ENCODE data around the gene ATRNL1. TPM values are rescaled to one million over a fixed set of nuclear protein-coding genes. Genes with fewer than 3 reads are reported as not detected.

Gene ATRNL1
- total RNA-seq, 4 donors from 2014 or later = 3.5 to 27.2 (median 4.1) TPM

DNA sequence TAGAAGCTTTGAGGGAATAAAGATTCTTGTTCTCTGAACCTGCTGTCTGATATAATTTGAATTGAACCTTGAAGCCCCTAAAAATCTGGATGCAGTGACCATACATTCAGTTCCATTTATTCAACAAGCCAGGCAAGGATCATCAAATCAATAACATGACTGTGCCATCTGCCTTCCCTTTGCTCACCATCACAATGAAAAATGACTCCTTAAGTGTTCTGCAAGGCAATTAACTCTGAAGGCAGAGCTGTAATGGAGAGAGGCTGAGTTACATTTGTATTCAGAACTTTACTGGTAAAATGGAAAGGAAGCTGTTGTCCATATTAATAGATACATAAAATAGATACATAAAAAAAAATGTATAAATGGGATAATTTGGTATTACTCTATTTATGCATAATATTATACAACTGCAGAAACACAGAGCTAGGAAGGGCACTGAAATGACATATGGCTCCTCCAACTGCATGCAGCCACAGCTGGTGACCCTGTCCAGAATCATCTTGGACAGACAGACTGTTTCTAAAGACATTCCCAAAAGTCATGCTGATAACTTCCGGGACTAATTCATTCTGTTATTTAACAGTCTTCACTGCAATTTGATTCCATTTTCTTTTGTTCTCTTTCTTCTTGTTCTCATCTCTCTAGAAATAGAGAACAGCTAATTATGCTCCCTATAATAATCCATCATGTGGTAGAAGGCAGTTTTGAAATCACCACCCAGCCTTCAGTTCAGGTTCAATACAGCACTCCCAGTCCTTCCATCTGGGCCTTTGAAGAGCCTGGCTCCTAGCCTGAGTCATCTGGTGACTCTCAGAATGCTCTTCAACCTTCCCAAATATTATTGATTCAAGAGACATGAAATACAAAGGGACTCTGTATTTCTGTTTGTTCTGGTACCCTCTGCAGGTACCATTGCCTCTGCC, 767.3 kb downstream of the ATRNL1 start:
- Histone ChIP-seq H3K36me3 (no peaks in the 10 kb centered on the region), H3K27me3 (no peaks in the 10 kb centered on the region), H3K9me3 (no peaks in the 10 kb centered on the region), H3K4me3 (no peak overlapping the region), H3K27ac (no peak overlapping the region), H3K4me1 (no peaks in the 10 kb centered on the region)
- no peak for TF ChIP-seq POLR2A (IDR thresholded peaks at IDR 0.05)
- TF ChIP-seq, protein P1, sequence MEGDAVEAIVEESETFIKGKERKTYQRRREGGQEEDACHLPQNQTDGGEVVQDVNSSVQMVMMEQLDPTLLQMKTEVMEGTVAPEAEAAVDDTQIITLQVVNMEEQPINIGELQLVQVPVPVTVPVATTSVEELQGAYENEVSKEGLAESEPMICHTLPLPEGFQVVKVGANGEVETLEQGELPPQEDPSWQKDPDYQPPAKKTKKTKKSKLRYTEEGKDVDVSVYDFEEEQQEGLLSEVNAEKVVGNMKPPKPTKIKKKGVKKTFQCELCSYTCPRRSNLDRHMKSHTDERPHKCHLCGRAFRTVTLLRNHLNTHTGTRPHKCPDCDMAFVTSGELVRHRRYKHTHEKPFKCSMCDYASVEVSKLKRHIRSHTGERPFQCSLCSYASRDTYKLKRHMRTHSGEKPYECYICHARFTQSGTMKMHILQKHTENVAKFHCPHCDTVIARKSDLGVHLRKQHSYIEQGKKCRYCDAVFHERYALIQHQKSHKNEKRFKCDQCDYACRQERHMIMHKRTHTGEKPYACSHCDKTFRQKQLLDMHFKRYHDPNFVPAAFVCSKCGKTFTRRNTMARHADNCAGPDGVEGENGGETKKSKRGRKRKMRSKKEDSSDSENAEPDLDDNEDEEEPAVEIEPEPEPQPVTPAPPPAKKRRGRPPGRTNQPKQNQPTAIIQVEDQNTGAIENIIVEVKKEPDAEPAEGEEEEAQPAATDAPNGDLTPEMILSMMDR (IDR thresholded peaks at IDR 0.05) = no peak
- DNase-seq = no peak

DNA sequence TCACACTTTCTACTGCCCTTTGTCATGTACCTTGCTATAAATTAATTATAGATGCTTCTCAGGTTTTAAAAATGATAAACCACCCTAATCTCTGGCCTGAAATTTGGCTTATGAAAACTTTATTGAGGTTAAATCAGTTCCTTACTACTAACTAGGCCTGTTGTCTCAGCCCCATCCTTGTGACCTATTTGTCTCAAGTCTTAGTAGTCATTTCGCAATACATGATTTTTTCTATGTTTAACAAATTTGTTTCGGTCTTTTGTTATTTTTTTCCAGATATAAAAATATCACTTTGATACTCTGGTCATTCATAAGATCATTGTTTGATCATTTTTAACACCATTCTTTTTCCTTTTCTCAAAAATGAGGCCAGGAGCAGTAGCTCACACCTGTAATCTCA, 768.3 kb downstream of the ATRNL1 start:
- no peaks in the 10 kb centered on the region for H3K36me3 ChIP-seq
- no peaks in the 10 kb centered on the region for H3K27me3 ChIP-seq
- TF ChIP-seq, protein P1 (IDR thresholded peaks at IDR 0.05) = no peak
- no peak for TF ChIP-seq POLR2A (IDR thresholded peaks at IDR 0.05)
- DNase-seq = no peak
- H3K4me1 ChIP-seq = no peaks in the 10 kb centered on the region
- no peak overlapping the region for H3K4me3 ChIP-seq
- no peaks in the 10 kb centered on the region for H3K9me3 ChIP-seq
- H3K27ac ChIP-seq = no peak overlapping the region

DNA sequence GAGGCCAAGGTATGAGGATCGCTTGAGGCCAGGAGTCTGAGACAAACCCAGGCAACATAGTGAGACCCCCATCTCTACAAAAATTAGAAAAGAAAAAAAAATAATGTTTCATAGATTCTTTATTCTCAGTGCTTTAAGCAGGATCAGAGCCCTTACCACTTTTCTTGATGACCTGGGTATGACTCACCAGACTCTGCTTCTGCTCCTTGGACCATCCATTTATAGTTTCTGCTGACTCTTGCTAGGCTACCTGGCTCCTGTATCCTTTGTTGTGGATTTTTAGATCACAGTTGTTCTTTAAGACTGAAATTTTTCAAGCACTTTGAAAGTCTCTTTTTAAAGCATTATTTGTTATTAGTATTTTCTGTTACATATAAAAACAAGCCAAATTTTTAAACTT, 768.7 kb downstream of the ATRNL1 start:
- no peak for TF ChIP-seq POLR2A (IDR thresholded peaks at IDR 0.05)
- TF ChIP-seq, protein P1 (IDR thresholded peaks at IDR 0.05) = no peak
- DNase-seq = no peak
- Histone ChIP-seq H3K27ac (no peak overlapping the region), H3K36me3 (no peaks in the 10 kb centered on the region), H3K27me3 (no peaks in the 10 kb centered on the region), H3K4me1 (no peaks in the 10 kb centered on the region), H3K9me3 (no peaks in the 10 kb centered on the region), H3K4me3 (no peak overlapping the region)

DNA sequence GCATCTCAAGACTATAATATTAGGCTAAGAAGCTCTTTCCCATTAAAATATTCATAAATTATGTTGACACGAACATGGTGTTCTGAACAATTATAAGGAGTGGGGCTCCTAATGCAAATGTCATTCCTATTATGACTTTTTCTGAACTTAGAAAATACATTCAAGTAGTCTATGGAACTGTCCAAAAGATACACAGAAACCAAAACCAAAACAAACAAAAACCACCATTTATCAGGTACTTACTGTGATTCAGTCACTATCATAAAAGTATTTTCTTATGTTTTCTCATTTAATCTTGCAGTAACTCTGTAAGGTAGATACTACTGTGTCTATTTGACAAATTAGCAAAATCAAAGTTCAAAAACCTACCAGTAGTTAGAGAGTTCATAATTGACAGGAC, 773.0 kb downstream of the ATRNL1 start:
- no peak for DNase-seq
- Histone ChIP-seq H3K27ac (no peak overlapping the region), H3K4me1 (no peaks in the 10 kb centered on the region), H3K4me3 (no peak overlapping the region), H3K36me3 (no peaks in the 10 kb centered on the region), H3K27me3 (no peaks in the 10 kb centered on the region), H3K9me3 (no peaks in the 10 kb centered on the region)
- TF ChIP-seq, protein P1 (IDR thresholded peaks at IDR 0.05) = no peak
- TF ChIP-seq POLR2A (IDR thresholded peaks at IDR 0.05) = no peak

DNA sequence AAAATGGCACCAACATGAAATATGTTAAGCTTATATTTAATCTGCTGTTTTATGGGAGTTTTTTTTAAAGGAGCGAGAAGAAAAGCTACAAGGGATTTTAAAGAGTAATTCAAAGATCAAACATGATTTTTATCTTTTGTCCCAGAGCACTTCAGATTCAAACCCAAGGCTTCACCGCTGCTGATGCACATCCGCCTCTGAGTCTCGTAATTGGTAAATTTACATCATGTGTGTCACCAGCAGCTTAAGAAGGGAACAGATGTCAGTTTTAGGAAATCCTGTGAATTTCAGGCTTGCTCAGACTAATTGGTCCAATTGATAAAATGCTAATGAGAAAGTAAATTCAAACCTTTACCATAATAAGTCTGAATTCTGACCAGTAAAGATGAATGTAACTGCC, 773.5 kb downstream of the ATRNL1 start:
- no peaks in the 10 kb centered on the region for H3K36me3 ChIP-seq

More for the DNA sequence above, 773.5 kb downstream of the ATRNL1 start:
- H3K9me3 ChIP-seq = no peaks in the 10 kb centered on the region
- H3K27me3 ChIP-seq = no peaks in the 10 kb centered on the region
- TF ChIP-seq, protein P1 (IDR thresholded peaks at IDR 0.05) = no peak
- TF ChIP-seq POLR2A (IDR thresholded peaks at IDR 0.05) = no peak
- no peak overlapping the region for H3K27ac ChIP-seq
- no peak for DNase-seq
- H3K4me3 ChIP-seq = no peak overlapping the region
- H3K4me1 ChIP-seq = no peaks in the 10 kb centered on the region

Data from Peyer's patch (tissue), 4 donors.